Measurements from ENCODE around the gene LRRC17.

DNA sequence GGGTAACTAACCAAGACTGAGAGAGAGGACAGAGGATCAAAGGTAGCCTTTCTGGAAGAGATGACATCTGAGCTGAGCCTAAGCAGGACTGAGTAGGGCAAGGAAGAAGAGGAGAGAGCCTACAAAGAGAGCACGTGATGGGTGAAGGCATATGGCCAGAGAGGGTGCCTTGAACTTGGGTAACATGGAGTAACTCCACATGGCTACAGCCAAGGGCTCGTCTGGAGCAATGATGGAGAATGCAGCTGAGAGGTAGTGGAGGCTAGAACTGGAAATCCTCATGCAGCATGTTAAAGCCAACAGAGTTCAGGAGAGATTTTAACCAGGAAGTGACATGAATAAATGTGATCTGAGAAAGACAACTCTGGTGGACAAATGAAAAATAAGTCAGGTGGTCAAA is 77.8 kb downstream of the LRRC17 start:
- TF ChIP-seq, protein P1, sequence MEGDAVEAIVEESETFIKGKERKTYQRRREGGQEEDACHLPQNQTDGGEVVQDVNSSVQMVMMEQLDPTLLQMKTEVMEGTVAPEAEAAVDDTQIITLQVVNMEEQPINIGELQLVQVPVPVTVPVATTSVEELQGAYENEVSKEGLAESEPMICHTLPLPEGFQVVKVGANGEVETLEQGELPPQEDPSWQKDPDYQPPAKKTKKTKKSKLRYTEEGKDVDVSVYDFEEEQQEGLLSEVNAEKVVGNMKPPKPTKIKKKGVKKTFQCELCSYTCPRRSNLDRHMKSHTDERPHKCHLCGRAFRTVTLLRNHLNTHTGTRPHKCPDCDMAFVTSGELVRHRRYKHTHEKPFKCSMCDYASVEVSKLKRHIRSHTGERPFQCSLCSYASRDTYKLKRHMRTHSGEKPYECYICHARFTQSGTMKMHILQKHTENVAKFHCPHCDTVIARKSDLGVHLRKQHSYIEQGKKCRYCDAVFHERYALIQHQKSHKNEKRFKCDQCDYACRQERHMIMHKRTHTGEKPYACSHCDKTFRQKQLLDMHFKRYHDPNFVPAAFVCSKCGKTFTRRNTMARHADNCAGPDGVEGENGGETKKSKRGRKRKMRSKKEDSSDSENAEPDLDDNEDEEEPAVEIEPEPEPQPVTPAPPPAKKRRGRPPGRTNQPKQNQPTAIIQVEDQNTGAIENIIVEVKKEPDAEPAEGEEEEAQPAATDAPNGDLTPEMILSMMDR (IDR thresholded peaks at IDR 0.05): no peak
- TF ChIP-seq POLR2A (IDR thresholded peaks at IDR 0.05): no peak

Data from right lobe of liver (tissue), 4 donors.